ENCODE data around the gene ZNF346.
"Not testable (repeated sequence)": the region's sequence is repeated elsewhere in the genome, so short reads cannot be mapped to it uniquely, and the experiment has no call there.

ZNF346 gene, protein sequence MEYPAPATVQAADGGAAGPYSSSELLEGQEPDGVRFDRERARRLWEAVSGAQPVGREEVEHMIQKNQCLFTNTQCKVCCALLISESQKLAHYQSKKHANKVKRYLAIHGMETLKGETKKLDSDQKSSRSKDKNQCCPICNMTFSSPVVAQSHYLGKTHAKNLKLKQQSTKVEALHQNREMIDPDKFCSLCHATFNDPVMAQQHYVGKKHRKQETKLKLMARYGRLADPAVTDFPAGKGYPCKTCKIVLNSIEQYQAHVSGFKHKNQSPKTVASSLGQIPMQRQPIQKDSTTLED

GRCh38 chr5:177022386-177023302 is at the start of gene ZNF346:
ZNF346 (plus strand) TSS chr5:177022696; CDS start chr5:177022739, 43 bp downstream.
- DNase-seq = peak; percentile 95

DNA sequence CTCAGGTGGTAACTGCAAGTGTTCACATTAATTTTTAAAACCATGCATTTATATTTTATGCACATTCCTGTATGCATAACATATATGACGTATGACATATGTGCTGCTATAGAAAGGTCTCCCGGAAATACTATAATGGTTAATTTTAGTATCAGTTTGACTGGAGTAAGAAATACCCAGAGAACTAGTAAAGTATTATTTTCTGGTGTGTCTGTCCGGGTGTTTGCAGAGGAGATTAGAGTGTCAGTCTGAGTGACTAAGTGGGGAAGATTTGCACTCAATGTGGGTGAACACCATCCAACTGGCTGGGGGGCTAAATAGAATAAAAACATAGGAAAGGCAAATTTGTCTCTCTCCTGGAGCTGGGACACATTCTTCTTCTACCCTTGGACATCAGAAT is 42.8 kb upstream of the ZNF346 start:
- no peak for DNase-seq

- no peak for DNase-seq
These were observed 41.7 kb upstream of the ZNF346 start for GRCh38 chr5:176980818-176981217.

DNA sequence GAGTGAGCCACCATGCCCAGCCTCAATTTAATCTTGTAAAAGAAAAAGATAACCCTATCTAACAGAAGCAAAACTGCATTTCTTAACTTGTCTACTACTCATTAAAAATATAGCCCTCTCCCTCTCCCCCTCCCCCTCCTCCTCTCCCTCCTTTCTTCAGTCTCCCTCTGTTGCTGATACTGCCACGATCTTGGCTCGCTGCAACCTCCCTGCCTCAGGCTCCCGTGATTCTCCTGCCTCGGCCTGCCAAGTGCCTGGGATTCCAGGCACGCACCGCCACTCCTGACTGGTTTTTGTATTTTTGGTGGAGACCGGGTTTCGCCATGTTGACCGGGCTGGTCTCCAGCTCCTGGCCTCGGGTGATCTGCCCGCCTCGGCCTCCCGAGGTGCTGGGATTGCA is 39.4 kb upstream of the ZNF346 start:
- not testable (repeated sequence) for DNase-seq

GRCh38 chr5:176983593-176983992 is 38.9 kb upstream of the ZNF346 start:
- DNase-seq = not testable (repeated sequence)

GRCh38 chr5:176984176-176984575 is 38.3 kb upstream of the ZNF346 start:
- DNase-seq = not testable (repeated sequence)

GRCh38 chr5:176985516-176985915 is 37.0 kb upstream of the ZNF346 start:
- DNase-seq = peak; percentile 70

- DNase-seq = no peak
These were observed 36.2 kb upstream of the ZNF346 start for GRCh38 chr5:176986280-176986679.

- DNase-seq = no peak
These were observed 34.9 kb upstream of the ZNF346 start for GRCh38 chr5:176987583-176987982.

DNA sequence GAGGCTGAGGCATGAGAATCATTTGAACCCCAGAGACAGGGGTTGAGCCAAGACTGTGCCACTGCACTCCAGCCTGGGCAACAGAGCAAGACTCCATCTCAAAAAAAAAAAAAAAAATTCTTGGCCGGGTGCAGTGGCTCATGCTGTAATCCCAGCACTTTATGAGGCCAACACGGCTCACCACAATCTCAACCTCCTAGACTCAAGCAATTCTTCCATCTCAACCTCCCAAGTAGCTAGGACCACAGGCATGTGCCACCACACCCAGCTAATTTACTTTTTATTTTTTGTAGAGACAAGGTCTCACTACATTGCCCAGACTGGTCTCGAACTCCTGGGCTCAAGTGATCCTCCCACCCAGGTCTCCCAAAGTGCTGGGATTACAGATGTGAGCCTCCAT is 29.4 kb upstream of the ZNF346 start:
- not testable (repeated sequence) for DNase-seq

GRCh38 chr5:176994460-176995121 is 27.9 kb upstream of the ZNF346 start:
- DNase-seq = no peak

DNA sequence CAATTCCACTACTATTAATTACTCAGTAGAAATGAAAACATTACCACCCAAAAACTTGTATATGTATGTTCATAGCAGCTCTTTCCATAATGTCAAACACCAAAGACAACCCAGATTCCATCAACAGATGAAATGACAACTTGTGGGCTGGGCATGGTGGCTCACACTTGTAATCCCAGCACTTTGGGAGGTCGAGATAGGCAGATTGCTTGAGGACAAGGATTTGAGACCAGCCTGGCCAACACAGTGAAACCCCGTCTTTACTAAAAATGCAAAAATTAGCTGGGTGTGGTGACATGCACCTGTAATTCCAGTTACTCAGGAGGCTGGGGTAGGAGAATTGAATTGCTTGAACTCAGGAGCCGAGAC is 27.4 kb upstream of the ZNF346 start:
- no peak for DNase-seq

DNA sequence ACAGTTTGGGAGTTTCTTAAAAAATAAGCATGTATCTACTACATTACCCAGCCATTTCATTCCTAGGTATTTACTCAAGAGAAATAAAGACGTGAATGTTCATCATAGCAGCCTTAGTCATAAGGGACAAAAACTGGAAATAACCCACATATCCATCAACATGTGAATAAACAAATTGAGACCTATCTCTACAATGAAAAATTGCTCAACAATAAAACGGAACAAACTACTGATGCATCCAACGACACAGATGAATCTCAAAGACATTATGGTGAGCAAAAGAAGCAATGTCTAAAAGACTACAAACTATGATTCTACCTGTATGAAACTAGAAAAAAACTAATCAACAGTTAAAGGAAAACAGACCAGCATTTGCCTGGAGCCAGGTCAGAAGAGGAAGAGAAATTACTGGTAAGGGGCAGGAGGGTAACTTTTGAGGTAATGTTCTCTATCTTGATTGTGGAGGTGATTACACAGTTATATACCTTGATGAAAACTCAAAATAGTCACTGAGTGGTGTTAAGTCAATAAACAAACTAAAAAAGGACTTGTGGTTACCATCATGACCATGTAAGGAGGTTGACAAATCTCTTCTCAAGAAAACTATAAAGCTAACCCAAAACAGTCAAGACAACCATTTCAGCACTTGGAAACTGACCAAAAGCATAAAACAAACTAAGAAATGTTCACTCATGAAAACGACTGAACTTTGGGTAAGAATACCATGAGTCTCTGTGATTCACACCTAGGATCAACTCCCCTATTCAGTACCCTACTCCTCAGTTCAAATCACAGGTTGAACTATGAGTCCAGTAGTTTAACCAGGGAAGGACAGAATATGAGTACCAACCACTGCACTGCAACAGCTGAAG is 26.4 kb upstream of the ZNF346 start:
- no peak for DNase-seq

- DNase-seq = no peak
These were observed 25.7 kb upstream of the ZNF346 start for GRCh38 chr5:176996780-176997179.

DNA sequence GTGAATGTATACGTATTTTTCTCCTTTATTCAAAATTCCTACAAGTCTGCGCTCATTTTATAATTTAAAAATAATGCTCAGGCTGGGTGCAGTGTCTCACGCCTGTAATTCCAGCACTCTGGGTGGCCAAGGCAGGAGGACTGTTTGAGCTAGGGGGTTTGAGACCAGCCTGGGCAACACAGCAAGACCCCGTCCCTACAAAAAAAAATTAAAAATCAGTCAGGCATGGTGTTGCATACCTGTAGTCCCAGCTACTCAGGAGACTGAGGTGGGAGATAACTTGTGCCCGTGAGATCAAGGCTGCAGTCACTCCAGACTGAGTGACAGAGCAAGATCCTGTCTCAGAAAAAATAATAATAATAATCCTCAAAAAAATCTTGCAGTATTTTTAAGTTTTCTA is 23.7 kb upstream of the ZNF346 start:
- DNase-seq = no peak

- DNase-seq = not testable (repeated sequence)
These were observed 23.0 kb upstream of the ZNF346 start for GRCh38 chr5:176999526-176999925.

GRCh38 chr5:177003649-177004048 is 18.8 kb upstream of the ZNF346 start:
- no peak for DNase-seq

DNA sequence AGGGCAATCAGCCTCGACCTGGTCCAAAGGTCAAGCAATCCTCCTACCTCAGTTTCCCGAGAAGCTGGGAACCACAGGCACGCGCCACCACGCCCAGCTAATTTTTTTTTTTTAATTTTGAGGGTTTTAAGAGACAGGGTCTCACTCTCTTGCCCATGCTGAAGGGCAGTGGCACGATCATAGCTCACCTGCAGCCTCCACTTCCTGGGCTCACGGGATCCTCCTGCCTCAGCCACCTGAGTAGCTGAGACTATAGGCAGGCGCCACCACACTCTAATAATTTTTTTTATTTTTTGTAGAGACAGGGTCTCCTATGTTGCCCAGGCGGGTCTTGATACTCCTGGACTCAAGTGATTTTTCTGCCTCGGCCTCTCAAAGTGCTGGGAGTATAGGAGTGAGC is 17.5 kb upstream of the ZNF346 start:
- DNase-seq = no peak

GRCh38 chr5:177005619-177006264 is 16.8 kb upstream of the ZNF346 start:
- DNase-seq = peak; percentile 89

DNA sequence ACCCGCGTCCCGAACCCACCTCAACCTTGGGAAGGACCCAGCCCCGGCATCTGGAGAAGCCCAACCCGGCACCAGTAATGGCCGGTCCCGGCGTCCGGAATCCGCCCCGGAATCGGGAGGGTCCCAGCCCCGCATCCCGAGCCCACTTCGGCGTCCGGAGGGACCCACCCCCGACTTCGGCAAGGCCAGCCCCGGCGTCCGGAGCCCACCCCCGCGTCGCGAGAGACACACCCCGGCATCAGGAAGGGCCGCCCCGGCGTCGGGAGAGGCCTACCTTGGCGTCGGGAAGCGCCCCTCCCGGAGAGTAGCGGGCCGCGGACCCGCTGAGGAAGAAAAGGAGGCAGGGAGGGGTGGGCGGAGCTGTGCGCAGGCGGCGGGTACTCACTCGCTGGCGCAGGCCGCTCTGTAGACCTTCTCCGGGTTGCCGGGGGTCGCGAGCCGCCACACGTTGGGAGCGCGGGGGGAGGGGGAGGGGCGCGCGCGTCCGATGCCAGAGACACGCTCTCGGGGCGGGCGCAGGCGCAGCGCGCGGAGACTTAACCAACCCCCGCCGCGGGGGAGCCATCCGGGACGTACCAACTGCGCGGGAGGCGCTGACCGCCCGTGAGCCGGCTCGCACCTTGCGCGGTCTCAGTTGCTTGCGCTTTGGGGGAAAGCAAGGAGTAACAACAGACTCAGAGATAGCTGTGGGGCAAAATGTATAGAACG is 16.1 kb upstream of the ZNF346 start, which contains the start of gene UIMC1:
UIMC1 (minus strand) TSS at position 515 of the 708 bp plus-strand sequence. CDS start 24,164 bp downstream, outside the sequence.
- peak; percentile 97 for DNase-seq

- no peak for DNase-seq
These were observed 13.8 kb upstream of the ZNF346 start for GRCh38 chr5:177008716-177009115.
